Measurements from ENCODE around the gene ASCC1.

DNA sequence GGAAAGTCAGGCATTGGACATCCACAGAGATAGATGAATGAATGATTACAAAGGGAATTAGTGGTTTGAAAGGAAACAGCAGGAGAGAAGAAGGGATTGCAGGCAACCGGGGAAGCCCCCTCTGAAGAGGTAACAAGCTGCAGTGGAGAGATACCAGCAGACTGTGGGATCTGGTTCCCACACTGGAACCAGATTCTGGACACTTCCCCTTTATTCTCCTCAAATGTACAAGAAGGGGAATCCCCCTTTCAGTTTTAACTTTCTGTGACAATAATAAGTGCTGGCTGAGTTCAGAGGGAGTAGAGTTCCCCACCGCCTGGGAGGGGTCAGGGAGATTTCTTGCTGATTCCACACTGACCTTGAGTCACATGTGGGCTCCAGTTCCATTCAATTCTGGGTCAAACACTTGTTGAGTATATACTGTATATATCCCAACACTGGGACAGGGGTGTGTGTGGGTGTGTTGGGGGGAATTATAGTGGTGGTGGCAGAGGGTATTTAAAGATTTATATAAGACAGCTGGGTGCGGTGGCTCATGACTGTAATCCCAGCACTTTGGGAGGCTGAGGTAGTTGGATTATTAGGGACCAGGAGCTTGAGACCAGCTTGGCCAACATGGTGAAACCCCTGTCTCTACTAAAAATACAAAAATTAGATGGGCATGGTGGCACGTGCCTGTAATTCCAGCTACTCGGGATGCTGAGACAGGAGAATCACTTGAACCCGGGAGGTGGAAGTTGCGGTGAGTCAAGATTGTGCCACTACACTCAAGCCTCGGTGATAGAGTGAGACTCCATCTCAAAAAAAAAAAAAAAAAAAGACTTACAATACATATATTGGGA is 41.2 kb upstream of the ASCC1 start:
- TF ChIP-seq, protein P1, sequence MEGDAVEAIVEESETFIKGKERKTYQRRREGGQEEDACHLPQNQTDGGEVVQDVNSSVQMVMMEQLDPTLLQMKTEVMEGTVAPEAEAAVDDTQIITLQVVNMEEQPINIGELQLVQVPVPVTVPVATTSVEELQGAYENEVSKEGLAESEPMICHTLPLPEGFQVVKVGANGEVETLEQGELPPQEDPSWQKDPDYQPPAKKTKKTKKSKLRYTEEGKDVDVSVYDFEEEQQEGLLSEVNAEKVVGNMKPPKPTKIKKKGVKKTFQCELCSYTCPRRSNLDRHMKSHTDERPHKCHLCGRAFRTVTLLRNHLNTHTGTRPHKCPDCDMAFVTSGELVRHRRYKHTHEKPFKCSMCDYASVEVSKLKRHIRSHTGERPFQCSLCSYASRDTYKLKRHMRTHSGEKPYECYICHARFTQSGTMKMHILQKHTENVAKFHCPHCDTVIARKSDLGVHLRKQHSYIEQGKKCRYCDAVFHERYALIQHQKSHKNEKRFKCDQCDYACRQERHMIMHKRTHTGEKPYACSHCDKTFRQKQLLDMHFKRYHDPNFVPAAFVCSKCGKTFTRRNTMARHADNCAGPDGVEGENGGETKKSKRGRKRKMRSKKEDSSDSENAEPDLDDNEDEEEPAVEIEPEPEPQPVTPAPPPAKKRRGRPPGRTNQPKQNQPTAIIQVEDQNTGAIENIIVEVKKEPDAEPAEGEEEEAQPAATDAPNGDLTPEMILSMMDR (IDR thresholded peaks at IDR 0.05) = no peak
- no peak for TF ChIP-seq POLR2A (IDR thresholded peaks at IDR 0.05)

Data from stomach (tissue), 4 donors.